Amniotic stem cell (primary cell): ENCODE results near the gene RAB20.
"Not testable (repeated sequence)": the region's sequence is repeated elsewhere in the genome, so short reads cannot be mapped to it uniquely, and the experiment has no call there.

Source experiments
- DNase-seq: peaks from one replicate; lab custom pipeline; 2025; lab: John Stamatoyannopoulos, UW

The RAB20 gene

DNA sequence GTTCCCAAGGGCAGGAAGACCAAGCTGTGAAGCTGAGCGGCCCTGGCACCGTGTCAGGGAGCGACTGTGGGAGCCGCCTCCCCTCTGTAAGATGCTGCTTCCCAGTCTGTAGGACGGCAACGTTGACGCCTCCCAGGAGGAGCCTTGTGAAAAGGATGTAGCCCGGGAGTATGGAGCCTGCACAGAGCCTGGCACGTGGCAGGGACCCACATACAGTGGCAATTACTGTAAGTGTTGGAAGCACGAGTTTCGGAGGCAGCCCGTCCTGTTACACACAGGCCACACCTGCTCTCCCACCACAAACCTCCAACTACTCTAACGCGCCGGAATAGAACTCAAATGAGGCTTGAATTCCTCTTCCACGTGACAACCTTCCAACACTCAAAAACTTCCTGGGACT is 6.6 kb downstream of the RAB20 start:
- DNase-seq = no peak

GRCh38 chr13:110554227-110554836 is 7.2 kb downstream of the RAB20 start:
- no peak for DNase-seq

GRCh38 chr13:110553417-110553816 is 8.1 kb downstream of the RAB20 start:
- DNase-seq = no peak

DNA sequence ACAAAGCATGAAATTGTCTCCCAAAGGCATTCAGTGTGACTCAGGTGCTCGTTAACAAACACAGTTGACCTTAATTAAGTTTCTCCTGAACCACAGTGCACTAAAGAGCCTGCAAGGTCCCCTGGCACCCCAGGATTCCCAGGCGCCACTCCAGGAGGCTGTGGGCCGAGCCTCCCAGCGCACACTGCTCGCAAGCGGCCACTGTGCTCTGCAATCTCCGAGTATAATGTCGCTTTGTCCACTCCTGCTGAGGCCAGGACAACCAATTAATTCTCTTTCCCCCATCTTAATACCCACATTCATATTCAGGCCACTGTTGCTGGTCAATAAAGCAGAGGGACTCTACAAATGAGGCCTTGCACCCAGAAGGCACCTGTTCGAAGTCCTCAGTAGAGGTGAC is 8.8 kb downstream of the RAB20 start:
- no peak for DNase-seq

- DNase-seq = no peak
Observed at GRCh38 chr13:110551284-110551683, 10.2 kb downstream of the RAB20 start.

DNA sequence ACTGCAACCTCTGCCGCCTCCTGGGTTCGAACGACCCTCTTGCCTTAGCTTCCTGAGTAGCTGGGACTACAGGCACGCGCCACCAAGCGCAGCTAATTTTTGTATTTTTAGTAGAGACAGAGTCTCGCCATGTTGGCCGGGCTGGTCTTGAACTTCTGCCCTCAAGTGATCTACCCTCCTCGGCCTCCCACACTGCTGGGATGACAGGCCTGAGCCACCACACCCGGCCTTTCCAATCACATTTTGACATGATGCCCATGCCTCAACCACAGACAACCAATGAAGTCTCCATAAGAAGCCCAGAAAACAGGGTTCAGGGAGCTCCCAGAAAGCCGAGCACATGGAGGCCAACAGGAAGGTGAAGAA is 11.7 kb downstream of the RAB20 start:
- no peak for DNase-seq

- no peak for DNase-seq
Observed at GRCh38 chr13:110548891-110549794, 12.4 kb downstream of the RAB20 start.

GRCh38 chr13:110546926-110547325 is 14.6 kb downstream of the RAB20 start:
- DNase-seq = peak; percentile 85

DNA sequence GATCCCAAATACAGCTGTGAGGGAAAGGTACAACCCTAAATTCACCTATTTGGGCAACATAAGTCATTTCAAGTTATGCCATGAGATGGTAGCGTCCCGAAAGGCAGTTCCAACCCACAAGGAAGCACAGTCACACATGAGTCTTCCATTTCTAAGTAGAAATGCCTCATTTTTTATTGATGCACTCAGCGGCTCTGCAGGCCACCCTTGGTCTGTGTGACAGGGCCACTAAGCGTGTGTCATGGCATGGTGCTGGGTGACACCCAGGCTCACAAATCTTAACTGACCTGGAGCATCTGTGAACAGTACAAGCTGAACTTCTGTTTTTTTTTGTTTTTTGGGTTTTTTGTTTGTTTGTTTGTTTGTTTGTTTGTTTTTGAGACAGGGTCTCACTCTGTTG is 15.1 kb downstream of the RAB20 start:
- DNase-seq = no peak

- no peak for DNase-seq
Observed at GRCh38 chr13:110542169-110542796, 19.2 kb downstream of the RAB20 start.

GRCh38 chr13:110541526-110541920 is 20.0 kb downstream of the RAB20 start:
- no peak for DNase-seq

DNA sequence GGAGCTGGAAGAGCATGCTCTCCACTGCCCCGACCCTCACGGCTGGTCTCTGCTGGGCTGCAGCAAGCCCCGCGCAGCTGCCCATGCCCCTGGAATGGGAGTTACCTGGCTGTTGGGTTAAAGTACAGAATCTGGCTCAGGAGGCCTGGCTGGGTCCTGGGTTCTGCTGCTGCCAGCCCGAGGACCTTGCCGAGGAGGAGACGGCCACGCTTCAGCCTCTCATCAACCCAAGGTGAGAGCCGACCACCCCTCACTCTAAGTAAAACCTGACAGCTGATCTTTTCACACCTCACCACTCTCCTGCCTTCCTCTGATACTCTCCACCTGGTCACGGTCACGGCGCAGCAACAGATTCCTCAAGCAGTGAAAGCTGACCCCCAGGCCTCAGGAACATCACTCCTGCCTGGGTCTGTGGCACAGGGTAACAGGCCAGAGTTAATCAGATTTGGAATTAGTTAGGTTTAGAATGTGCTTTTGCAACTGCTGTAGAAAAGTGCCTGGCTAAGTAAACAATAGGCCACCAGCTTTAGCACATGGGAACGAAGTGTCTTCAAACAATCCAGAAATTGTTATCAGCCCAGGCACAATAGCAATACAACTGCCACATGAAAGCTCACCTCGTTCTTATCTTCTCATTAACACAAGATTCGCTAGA is 20.5 kb downstream of the RAB20 start:
- DNase-seq = no peak

DNA sequence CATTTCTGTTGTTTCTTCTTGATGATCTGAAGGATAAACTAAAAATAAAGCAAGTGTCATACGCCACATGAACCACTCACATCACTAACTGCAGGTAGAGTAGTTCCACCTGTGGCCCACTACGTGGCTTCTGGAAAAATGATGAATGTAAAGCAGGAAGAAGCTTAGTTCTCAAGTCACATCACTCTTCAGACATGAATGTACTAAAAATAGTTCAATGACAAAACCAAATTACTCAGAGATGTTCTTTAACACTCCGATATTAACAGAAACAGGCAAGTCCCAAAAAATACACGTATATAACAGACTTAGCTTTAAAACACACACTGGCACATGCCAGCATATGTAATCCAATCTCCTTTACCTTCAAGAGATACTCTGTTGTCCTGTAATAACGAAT is 21.6 kb downstream of the RAB20 start:
- no peak for DNase-seq

DNA sequence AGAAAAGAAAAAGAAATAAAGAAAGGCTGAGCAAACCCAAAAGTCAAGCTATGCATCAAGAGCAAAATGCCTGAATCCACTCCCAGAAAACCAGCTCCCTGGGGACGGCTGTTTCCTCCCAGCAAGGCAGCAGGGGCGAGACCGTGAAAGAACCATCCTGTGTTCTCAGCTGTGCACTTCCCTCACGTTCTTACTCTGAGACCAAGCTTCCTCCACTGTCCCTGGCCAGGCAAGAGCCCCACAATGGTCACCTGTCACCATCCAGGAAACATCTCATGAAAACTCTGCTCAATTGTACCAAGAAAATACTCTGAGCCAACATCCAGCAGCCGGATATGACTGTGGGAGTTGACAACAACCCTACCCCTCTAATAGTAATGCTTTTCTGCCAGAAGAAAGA is 22.9 kb downstream of the RAB20 start:
- DNase-seq = no peak

GRCh38 chr13:110536006-110536693 is 25.4 kb downstream of the RAB20 start:
- DNase-seq = no peak

GRCh38 chr13:110535526-110535925 is 26.0 kb downstream of the RAB20 start:
- no peak for DNase-seq

DNA sequence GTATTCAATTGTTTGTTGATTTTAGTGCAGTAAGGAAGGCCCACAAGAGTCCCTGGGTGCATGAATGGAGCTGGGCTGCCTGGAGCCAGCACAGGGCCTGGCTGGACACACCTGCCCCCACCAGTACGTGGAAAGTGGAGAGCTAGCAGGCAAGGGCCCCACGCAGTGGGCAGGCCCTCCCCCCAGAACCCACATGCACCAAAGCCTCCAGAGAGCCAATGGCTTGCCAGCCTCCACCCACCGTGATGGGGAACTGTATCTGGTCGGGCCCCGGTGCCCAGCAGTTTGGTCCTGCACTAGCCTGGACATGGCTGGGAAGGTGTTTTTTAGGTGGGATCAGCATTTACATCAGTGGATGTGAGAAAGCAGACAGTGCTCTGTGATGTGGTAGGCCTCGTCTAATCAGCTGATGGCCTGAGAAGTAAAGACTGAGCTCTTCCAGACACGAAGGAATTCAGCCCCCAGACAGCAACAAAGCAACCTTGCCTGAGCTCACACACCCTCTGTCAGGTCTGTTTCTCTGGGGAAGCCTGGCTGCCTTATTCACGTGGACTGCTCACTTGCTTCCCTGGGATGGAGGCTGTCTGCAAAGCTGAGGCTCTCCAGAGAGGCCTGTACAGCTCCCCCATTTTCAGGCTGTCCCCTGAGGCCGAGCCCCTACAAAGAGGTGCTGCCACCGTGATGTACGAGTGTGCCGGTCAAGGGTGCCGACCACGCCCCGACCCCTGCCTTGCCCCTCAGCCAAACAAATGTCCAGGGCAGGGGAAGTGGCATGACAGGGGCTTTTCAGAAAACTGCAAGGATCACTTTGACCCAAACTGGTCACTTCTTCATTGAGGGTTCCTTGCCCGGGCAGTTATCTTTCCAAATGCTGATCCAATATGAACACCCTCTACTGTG is 27.5 kb downstream of the RAB20 start:
- DNase-seq = no peak

DNA sequence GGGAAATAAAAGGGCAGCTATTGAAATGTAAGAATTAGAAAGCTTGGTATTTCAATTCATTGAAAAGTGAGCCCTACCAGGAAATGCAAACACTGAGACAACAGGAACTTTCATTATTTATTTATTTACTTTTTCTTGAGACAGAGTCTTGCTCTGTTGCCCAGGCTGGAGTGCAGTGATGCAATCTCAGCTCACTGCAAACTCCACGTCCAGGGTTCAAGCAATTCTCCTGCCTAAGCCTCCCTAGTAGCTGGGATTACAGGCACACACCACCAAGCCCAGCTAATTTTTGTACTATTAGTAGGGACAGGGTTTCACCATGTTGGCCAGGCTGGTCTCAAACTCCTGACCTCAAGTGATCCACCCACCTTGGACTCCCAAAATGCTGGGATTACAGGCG is 29.3 kb downstream of the RAB20 start:
- DNase-seq = not testable (repeated sequence)

GRCh38 chr13:110531671-110532083 is 29.8 kb downstream of the RAB20 start:
- DNase-seq = no peak

DNA sequence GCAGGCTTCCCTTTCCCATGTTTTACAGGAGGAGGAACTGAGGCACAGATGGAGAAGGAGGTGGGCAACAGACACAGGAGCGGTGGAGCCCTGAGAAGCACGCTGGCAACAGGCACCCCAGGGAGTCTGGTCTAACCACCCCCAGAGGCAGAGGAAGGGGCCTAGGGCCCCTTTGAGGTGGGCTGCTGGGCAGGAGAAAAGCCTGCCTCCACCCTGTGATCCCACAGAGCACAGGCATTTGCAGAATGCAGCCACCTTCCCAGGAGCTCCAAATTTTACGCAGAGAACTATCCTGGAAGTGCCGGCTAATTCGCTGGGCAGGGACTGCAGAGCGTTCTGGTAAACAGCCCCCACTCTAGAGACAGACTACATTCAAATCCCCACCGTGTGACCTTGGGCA is 30.4 kb downstream of the RAB20 start:
- DNase-seq = no peak
